Activated CD4-positive, alpha-beta memory T cell treated with anti-CD3 and anti-CD28 coated beads for 36 hours (primary cell): ENCODE measurements around the gene ZFP1. TPM values are rescaled to one million over a fixed set of nuclear protein-coding genes. Genes with fewer than 3 reads are reported as not detected.
A peak's percentile ranks its signal among the peaks of the same experiment; 100 is the strongest.
"Not testable (repeated sequence)": the region's sequence is repeated elsewhere in the genome, so short reads cannot be mapped to it uniquely, and the experiment has no call there.

Source experiments
- CTCF ChIA-PET: fragments of 350-600 bp; sonication (Branson Sonifier 250); formaldehyde crosslinking; loops from one replicate; lab custom pipeline; 2021; ENCODE audit warnings: antibody characterized with exemption, inconsistent platforms; lab: Charles Lee
- POLR2A ChIA-PET: fragments of 350-600 bp; sonication (Branson Sonifier 250); formaldehyde crosslinking; loops from one replicate; lab custom pipeline; 2021; ENCODE audit warnings: antibody characterized with exemption; lab: Charles Lee
- DNase-seq: peaks from one replicate; pipeline ENCODE4 v3.0.0-alpha.2; 2020
- H3K27ac Mint-ChIP-seq: one replicate; pipeline ENCODE4 v1.8.0; 2021; ENCODE audit warnings: mixed read lengths
- H3K27me3 Mint-ChIP-seq: one replicate; pipeline ENCODE4 v1.8.0; 2021; ENCODE audit warnings: mixed read lengths
- H3K36me3 Mint-ChIP-seq: one replicate; pipeline ENCODE4 v1.8.0; 2021; ENCODE audit warnings: mixed read lengths
- H3K4me1 Mint-ChIP-seq: one replicate; pipeline ENCODE4 v1.8.0; 2021; ENCODE audit warnings: low read depth, mixed read lengths
- H3K4me3 Mint-ChIP-seq: one replicate; pipeline ENCODE4 v1.8.0; 2021; ENCODE audit warnings: mild to moderate bottlenecking, mixed read lengths
- H3K9me3 Mint-ChIP-seq: one replicate; pipeline ENCODE4 v1.8.0; 2021; ENCODE audit warnings: mixed read lengths
- intact Hi-C: fragments of 100-400 bp; cut with micrococcal nuclease; formaldehyde crosslinking; loops from one replicate; pipeline ENCODE4 v1.15.1; 2023
- total RNA-seq, 2 experiments: library from RNA; stranded (reverse); gene quantifications; one replicate each; pipeline ENCODE4 v1.2.3, GENCODE V29; 2021

Gene ZFP1
- total RNA-seq, 2 experiments from 2014 or later = 17.2 to 19.4 TPM

DNA sequence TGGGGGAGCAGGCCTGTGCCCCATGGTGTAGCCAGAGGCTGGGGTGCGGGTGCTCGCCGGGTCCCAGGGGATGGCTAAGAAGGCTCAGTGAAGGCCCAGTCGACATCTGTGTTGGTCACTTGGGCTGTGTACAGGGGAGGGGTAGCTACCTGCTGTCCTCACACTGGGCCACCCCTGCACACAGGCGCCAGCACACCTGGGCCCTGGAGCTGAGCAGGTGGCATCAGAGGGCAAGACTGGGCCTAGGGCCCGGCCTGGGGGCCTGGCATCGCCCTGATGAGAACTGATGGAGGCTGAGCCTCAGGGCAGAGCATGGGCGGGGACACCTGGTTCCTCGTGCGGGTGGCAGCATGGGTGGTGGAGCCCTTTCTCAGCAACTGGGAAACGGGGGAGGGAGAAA, 59.5 kb downstream of the ZFP1 start:
- Mint-ChIP-seq H3K4me3 (no peak overlapping the region), H3K27me3 (no peaks in the 10 kb centered on the region), H3K9me3 (no peaks in the 10 kb centered on the region), H3K27ac (no peak overlapping the region), H3K4me1 (no peaks in the 10 kb centered on the region), H3K36me3 (no peaks in the 10 kb centered on the region)
- POLR2A ChIA-PET = no interaction called here
- intact Hi-C loops = no loop called here
- no peak for DNase-seq
- CTCF ChIA-PET = interaction anchor here (1.0 to 1.6 kb wide), 2 partner anchors 8 to 26 kb away, joined by 3 to 6 read pairs; no protein-coding TSS in a partner anchor

DNA sequence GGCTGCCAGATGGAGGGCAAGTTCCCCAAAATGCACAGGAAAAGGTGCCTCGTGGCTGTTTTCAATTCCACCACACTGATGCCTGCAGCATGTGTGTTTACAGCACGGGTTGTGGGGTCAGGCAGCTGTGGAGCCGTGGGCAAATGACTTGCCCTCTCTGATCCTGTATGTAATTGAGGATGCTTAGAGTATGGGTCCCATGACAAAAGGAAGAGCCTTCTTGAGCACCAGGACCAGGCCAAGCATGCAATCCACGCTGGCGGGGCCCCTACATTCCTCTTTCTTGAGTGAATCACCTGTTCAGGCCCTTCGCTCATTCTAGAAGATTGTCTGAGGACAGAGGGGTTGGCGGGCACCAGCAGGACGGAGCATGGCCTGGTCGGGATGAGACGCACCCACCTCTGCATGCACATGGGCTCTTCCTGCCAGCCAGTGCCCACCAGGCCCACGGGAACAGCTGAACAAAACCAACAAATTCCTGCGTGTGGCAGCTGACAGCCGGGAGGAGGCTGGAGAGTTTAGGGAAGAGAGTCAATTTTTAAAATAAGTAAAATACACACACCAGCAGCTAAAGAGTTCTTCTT, 60.0 kb downstream of the ZFP1 start:
- no peak overlapping the region for H3K4me3 Mint-ChIP-seq

DNA sequence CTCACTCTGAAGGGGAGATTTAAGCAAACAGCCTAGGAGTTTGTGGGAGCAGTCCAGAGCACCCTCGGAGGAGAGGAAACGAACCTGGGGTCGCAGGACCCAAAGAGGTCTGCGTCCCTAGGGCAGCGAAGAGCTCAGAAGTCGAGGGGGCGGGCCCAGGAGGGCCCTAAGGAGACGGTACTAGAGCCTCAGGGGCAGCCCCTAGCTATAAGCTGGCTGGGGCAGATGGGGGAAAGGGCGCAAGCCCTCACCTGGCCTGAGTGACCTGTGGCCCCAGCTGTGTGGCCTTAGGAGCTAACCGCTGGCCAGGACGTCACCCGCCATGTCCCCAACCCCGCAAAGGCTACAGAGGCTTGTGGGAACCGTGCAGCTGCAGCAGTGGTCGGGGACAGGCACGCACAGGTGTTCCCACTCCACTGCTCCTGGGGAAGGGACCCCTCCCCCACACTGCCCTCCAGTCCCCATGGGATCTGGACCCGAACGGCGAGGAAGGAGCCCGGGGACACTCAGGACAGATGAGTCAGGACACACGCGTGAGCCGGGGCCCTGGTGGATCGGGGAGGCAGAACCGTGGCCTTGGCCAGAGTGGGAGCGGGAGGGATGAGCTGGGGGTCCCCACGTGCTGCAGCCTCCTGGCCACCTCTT, 60.7 kb downstream of the ZFP1 start:
- no peaks in the 10 kb centered on the region for H3K9me3 Mint-ChIP-seq
- intact Hi-C loops = no loop called here
- no peaks in the 10 kb centered on the region for H3K27me3 Mint-ChIP-seq
- no peak for DNase-seq
- CTCF ChIA-PET = interaction anchor here (1.0 to 1.6 kb wide), 2 partner anchors 9 to 24 kb away, joined by 3 to 6 read pairs; no protein-coding TSS in a partner anchor
- no peak overlapping the region for H3K27ac Mint-ChIP-seq
- no peaks in the 10 kb centered on the region for H3K36me3 Mint-ChIP-seq
- H3K4me1 Mint-ChIP-seq = no peaks in the 10 kb centered on the region
- H3K4me3 Mint-ChIP-seq = no peak overlapping the region
- POLR2A ChIA-PET = no interaction called here

More for the DNA sequence above, 60.0 kb downstream of the ZFP1 start:
- Mint-ChIP-seq H3K27ac (no peak overlapping the region), H3K9me3 (no peaks in the 10 kb centered on the region), H3K36me3 (no peaks in the 10 kb centered on the region), H3K27me3 (no peaks in the 10 kb centered on the region), H3K4me1 (no peaks in the 10 kb centered on the region)
- ChIA-PET CTCF (interaction anchor here (1.0 to 1.6 kb wide), 2 partner anchors 9 to 25 kb away, joined by 3 to 6 read pairs; no protein-coding TSS in a partner anchor), POLR2A (no interaction called here)
- DNase-seq = no peak
- intact Hi-C loops = no loop called here

DNA sequence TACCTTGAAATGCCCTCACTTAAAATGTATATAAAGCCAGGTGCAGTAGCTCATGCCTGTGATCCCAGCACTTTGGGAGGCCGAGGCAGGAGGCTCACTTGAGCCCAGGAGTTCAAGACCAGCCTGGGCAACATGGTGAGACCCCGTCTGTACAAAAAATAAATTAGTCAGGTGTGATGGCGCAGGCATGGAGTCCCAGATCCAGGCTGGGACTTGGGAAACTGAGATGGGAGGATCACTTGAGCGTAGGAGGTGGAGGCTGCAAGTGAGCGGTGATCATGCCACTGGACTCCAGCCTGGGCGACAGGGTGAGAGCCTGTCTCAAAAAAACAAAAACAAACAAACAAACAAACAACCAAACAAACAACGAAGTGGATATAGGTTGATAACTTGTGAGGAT, 61.2 kb downstream of the ZFP1 start:
- DNase-seq, H3K36me3 Mint-ChIP-seq, H3K9me3 Mint-ChIP-seq, intact Hi-C loops, H3K27ac Mint-ChIP-seq, H3K27me3 Mint-ChIP-seq, POLR2A ChIA-PET, H3K4me1 Mint-ChIP-seq, H3K4me3 Mint-ChIP-seq: not testable (repeated sequence)
- CTCF ChIA-PET = interaction anchor here (1.6 kb wide), 1 partner anchor 24 kb away, joined by 6 read pairs; no protein-coding TSS in a partner anchor

DNA sequence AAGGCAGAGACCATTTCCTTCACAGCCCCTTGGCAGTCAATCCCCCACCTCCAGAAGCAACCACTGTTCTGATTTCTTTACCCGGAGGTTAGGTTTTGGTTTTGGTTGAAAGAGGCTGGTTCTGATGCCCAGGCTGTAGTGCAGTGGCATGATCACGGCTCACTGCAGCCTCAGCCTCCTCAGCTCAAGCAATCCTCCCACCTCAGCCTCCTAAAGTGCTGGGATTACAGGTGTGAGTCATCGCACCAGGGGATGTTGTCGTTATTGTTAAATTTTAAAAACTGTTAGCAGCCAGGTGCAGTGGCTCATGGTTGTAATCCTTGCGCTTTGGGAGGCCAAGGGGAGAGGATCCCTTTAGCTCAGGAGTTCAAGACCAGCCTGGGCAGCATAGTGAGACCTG, 61.6 kb downstream of the ZFP1 start:
- no peaks in the 10 kb centered on the region for H3K4me1 Mint-ChIP-seq

DNA sequence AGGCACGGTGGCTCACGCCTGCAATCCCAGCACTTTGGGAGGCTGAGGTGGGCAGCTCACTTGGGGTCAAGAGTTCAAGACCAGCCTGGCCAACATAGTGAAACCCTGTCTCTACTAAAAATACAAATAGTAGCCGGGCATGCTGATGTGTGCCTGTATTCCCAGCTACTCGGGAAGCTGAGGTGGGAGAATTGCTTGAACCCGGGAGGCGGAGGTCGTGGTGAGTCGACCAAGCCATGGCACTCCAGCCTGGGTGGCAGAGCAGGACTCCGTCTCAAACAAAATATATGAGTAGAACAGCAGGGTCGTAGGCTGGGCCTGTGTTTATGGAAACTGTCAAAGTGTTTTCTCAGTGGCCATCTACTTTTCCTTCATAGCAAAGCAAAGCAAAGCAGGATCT, 63.0 kb downstream of the ZFP1 start:
- H3K9me3 Mint-ChIP-seq, intact Hi-C loops: not testable (repeated sequence)
- CTCF ChIA-PET = interaction anchor here (1.6 to 1.7 kb wide), 2 partner anchors 12 to 23 kb away, joined by 5 to 7 read pairs; no protein-coding TSS in a partner anchor

More for the DNA sequence above, 61.6 kb downstream of the ZFP1 start:
- Mint-ChIP-seq H3K27me3 (no peaks in the 10 kb centered on the region), H3K36me3 (no peaks in the 10 kb centered on the region), H3K9me3 (no peaks in the 10 kb centered on the region), H3K4me3 (no peak overlapping the region), H3K27ac (no peak overlapping the region)
- CTCF ChIA-PET = interaction anchor here (1.6 to 1.7 kb wide), 2 partner anchors 10 to 24 kb away, joined by 5 to 7 read pairs; no protein-coding TSS in a partner anchor
- intact Hi-C loops = no loop called here
- POLR2A ChIA-PET = no interaction called here
- DNase-seq = no peak

DNA sequence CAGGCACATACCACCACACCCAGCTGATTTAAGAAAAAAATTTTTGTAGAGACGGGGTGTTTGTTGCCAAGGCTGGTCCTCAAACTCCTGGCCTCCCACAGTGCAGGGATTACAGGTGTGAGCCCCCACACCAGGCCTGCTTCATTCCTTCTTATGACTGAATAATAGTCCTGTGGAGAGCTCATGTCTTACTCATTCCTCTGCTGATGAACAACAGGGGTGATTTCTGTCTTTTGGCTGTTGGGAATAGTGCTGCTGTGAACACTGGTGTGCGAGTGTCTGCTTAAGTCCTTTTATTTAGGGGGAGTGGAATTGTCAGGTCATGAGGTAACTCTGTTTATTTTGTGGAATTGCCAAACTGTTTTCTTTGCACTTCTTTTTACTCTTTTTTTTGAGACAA, 67.8 kb downstream of the ZFP1 start:
- peaks cover 10% of the 10 kb centered on the region for H3K4me1 Mint-ChIP-seq
- CTCF ChIA-PET = interaction anchor here (3.5 to 6.9 kb wide), 2 partner anchors 16 to 18 kb away, joined by 15 to 32 read pairs; no protein-coding TSS in a partner anchor
- intact Hi-C loops = loop anchor here (5.0 kb wide), 1 partner anchor 161 kb away; no protein-coding TSS in a partner anchor
- H3K27me3 Mint-ChIP-seq = no peaks in the 10 kb centered on the region
- H3K9me3 Mint-ChIP-seq = no peaks in the 10 kb centered on the region
- no peak for DNase-seq
- POLR2A ChIA-PET = no interaction called here
- no peak overlapping the region for H3K4me3 Mint-ChIP-seq
- no peak overlapping the region for H3K27ac Mint-ChIP-seq
- H3K36me3 Mint-ChIP-seq = no peaks in the 10 kb centered on the region

More for the DNA sequence above, 63.0 kb downstream of the ZFP1 start:
- H3K4me1 Mint-ChIP-seq, H3K36me3 Mint-ChIP-seq, H3K4me3 Mint-ChIP-seq, POLR2A ChIA-PET, H3K27me3 Mint-ChIP-seq, DNase-seq, H3K27ac Mint-ChIP-seq: not testable (repeated sequence)

DNA sequence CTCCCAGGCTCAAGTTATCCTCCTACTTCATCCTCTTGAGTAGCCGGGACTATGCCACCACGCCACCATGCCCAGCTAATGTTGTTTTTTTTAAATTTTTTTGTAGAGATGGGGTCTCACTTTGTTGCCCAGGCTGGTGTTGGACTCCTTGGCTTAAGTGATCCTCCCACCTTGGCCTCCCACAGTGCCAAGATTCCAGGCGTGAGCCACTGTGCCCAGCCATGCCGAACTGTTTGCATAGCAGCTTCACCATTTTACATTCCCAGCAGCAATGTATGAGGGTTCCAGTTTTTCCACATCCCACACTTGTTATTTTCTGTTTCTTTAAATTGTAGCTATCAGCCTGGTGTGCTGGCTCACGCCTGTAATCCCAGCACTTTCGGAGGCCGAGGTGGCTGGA, 68.3 kb downstream of the ZFP1 start:
- no peak for DNase-seq
- H3K4me3 Mint-ChIP-seq = no peak overlapping the region
- H3K27ac Mint-ChIP-seq = no peak overlapping the region
- intact Hi-C loops = loop anchor here (5.0 kb wide), 1 partner anchor 161 kb away; no protein-coding TSS in a partner anchor
- H3K27me3 Mint-ChIP-seq = no peaks in the 10 kb centered on the region
- no peaks in the 10 kb centered on the region for H3K36me3 Mint-ChIP-seq
- no peaks in the 10 kb centered on the region for H3K9me3 Mint-ChIP-seq
- CTCF ChIA-PET = interaction anchor here (2.3 to 6.9 kb wide), 3 partner anchors 17 kb away, joined by 6 to 32 read pairs (median 15); no protein-coding TSS in a partner anchor
- POLR2A ChIA-PET = no interaction called here
- peaks cover 10% of the 10 kb centered on the region for H3K4me1 Mint-ChIP-seq

DNA sequence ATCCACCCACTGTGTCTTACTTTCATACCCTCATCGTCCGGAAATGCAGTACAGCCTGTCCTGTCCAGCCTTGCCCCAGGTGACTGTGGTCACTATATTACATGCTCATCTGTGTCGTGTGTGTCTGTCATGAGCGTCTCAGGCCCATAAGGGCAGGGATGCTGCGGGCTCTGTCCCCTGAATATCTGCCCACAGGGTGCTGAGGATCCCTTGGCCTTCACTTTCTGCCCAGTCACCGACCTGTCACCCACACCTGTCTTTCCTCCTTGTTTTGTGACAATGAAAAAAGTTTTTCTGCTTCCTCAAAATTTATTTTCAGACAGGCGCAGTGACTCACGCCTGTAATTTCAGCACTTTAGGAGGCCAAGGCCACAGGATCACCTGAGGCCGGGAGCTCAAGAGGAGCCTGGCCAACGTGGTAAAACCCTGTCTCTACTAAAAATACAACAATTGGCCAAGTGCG, 69.1 kb downstream of the ZFP1 start:
- DNase-seq = no peak
- no peaks in the 10 kb centered on the region for H3K9me3 Mint-ChIP-seq
- H3K27me3 Mint-ChIP-seq = no peaks in the 10 kb centered on the region
- POLR2A ChIA-PET = no interaction called here
- no peaks in the 10 kb centered on the region for H3K36me3 Mint-ChIP-seq
- no peak overlapping the region for H3K27ac Mint-ChIP-seq
- H3K4me3 Mint-ChIP-seq = no peak overlapping the region
- H3K4me1 Mint-ChIP-seq = peaks cover 10% of the 10 kb centered on the region
- intact Hi-C loops = loop anchor here (5.0 kb wide), 1 partner anchor 160 kb away; no protein-coding TSS in a partner anchor
- CTCF ChIA-PET = interaction anchor here (2.3 to 6.9 kb wide), 2 partner anchors 16 to 18 kb away, joined by 6 to 32 read pairs; no protein-coding TSS in a partner anchor

DNA sequence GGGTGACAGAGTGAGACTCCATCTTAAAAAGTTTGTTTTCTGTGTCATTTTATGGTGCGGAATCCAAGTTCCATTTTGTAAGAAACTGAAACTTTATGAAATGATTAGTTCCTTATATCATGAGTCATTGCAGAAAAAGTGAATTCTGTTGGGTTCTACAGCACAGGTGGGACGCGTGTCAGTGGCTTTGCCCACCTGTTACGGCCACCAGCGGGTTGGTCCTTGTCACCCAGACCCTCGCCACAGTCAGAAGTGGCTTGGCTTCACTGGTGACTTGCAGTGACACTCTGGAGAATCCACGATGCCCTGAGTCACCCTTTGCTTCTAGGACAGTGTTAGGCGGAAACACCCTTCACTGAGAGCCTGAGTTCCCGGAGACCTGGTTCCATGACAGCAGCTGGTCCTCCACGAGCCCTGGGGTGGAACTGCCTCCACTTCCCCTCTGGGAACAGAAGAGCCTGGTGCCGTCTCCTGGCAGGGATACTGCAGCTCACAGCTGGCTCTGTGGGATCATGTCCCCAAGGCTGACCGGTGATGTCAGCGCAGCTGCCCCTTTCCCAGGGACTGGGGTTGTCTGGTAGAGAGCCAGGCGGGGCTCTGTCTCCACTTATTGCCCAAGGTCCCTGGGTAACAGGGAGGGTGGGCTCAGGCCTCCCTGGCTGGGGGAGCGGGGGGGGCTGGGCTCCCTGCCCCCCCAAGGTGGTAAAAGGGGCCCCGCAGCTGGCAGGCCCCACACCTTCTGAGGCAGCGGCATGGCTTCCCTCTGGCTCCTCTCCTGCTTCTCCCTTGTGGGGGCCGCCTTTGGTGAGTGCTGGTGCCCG, 70.1 kb downstream of the ZFP1 start, which contains the start of gene CTRB1:
TSS of gene CTRB1 (plus strand) at position 733 of the 821 bp plus-strand sequence. CDS start at position 753, 20 bp downstream.
- Mint-ChIP-seq H3K36me3 (no peaks in the 10 kb centered on the region), H3K27ac (peak within 1 kb of the TSS; percentile 75), H3K9me3 (no peaks in the 10 kb centered on the region), H3K4me3 (peak within 1 kb of the TSS; percentile 61), H3K27me3 (no peaks in the 10 kb centered on the region), H3K4me1 (peaks cover 10% of the 10 kb centered on the region)
- intact Hi-C loops = loop anchor here (5.0 kb wide), 1 partner anchor 159 kb away; no protein-coding TSS in a partner anchor
- ChIA-PET POLR2A (no interaction called here), CTCF (interaction anchor here (2.3 to 6.9 kb wide), 2 partner anchors 15 to 19 kb away, joined by 6 to 32 read pairs; no protein-coding TSS in a partner anchor)
- DNase-seq = peak; percentile 37

DNA sequence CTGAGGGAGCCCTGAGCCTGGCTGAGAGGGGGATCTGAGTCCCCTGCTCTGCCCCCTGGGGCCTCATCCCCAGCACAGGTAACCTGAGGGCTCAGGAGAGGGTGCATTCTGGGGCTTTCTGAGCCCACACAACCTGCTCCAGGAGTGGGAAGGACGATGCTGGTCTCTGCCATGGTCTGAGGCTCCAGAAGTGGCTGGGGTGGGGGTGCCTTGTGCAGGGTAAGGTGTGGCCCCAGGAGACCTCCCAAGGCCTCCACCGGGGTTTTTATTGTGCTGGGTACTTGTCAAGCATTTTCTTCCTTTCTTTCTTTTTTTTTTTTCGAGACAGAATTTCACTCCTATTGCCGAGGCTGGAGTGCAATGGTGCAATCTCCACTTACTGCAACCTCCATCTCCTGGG, 70.8 kb downstream of the ZFP1 start:
- no peak overlapping the region for H3K27ac Mint-ChIP-seq
- no peak overlapping the region for H3K4me3 Mint-ChIP-seq
- no peaks in the 10 kb centered on the region for H3K9me3 Mint-ChIP-seq
- H3K27me3 Mint-ChIP-seq = no peaks in the 10 kb centered on the region
- intact Hi-C loops = loop anchor here (5.0 kb wide), 1 partner anchor 158 kb away; no protein-coding TSS in a partner anchor
- DNase-seq = no peak
- no peaks in the 10 kb centered on the region for H3K36me3 Mint-ChIP-seq
- CTCF ChIA-PET = interaction anchor here (0.8 to 6.9 kb wide), 3 partner anchors 15 to 19 kb away, joined by 3 to 32 read pairs (median 6); no protein-coding TSS in a partner anchor
- POLR2A ChIA-PET = no interaction called here
- H3K4me1 Mint-ChIP-seq = peaks cover 10% of the 10 kb centered on the region
